HG02642 (cell line): ENCODE data around the gene MYO16.
"Not testable (repeated sequence)": the region's sequence is repeated elsewhere in the genome, so short reads cannot be mapped to it uniquely, and the experiment has no call there.

Experiments used
- ATAC-seq: cut with Tn5 transposase; IDR thresholded peaks from one replicate; pipeline ENCODE4 v1.9.1; 2021; ENCODE audit warnings: mild to moderate bottlenecking; ENCODE audit not compliant: unreplicated experiment, poor library complexity

MYO16 gene

DNA sequence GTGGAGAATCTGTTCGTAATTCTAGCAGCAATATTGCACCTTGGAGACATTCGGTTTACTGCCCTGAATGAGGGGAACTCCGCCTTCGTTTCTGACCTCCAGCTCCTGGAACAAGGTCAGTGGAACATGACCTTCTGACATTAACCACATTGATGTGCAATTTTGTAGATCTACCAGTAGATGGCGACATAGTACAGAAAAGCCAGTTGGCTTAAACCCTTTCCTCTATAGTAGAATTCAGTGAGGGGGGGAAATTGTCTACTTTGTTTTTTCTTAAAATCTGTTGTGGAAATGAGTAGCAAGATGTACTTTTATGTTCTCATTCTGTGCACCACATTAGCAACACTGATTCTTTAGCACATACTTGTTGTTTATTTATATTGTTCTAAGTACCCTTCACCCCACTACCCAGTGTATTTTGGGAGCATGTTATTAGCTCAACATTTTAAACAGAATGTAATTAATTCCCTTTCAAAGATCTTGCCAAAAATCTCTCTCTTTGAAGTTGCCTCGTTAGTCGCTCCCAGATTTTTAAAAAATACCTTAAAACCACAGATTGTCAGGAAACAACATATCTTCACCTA lies 332.2 kb downstream of the MYO16 start:
- ATAC-seq = peak; percentile 84

DNA sequence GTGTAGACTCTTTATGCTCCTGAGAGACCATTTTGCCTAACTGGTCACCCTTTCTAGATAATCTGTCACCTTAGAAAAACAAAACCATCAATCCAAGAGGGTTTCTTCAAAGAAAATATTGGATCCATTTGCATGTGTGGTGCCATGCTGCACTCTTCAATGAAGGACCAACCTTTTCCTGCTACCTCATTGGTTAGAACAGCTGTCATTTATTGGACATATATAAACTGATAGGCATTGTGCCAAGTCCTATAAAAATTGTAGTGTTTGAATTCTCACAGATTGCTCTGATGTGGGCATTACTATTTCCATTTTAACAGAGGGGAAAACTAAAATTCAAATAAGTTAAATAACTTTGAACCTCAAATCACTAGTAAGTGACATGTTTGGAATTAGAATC lies 333.2 kb downstream of the MYO16 start:
- ATAC-seq = no peak

GRCh38 chr13:108963276-108963810 lies 333.9 kb downstream of the MYO16 start:
- no peak for ATAC-seq

- no peak for ATAC-seq
Observed at GRCh38 chr13:108963846-108964600, 334.6 kb downstream of the MYO16 start.

GRCh38 chr13:108964606-108965005 lies 335.2 kb downstream of the MYO16 start:
- no peak for ATAC-seq

- ATAC-seq = no peak
Observed at GRCh38 chr13:108967371-108967770, 338.0 kb downstream of the MYO16 start.

DNA sequence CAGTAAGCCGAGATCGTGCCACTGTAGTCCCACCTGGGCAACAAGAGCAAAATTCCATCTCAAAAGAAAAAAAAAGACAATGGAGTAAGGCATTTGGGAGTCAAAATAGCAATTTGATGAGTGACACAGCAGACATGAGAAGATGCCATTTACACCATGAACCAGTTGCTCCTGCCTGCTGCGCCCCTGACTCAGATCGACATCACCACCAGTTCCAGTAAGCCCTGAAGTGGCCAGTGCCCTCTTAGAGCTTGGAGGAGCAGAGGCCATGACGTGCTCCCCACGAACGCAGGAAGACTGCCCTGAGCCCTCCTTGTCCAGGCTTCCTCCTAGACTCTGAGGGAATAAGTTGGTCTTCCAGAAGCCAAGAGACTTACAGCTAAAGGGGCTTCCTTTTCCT lies 339.2 kb downstream of the MYO16 start:
- ATAC-seq = no peak

DNA sequence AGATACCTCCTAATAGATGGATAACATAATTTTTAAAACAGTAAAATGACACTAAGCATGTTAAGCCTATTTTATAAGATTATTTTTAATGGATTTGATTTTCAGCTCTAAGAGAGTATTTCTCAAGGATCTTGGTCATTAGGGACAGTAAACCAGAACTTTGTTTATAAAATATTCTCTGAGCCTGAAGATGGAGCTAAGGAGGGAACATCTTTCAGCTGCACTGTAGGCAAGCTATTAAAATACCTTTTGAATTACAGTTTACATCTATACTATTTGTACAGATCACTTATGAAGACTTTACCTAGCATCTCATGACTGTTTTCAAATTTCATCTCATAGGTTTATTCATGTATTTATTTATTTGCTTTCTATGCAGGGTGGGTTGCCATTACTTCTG lies 345.3 kb downstream of the MYO16 start:
- ATAC-seq = no peak

- no peak for ATAC-seq
Observed at GRCh38 chr13:108980237-108980636, 350.8 kb downstream of the MYO16 start.

DNA sequence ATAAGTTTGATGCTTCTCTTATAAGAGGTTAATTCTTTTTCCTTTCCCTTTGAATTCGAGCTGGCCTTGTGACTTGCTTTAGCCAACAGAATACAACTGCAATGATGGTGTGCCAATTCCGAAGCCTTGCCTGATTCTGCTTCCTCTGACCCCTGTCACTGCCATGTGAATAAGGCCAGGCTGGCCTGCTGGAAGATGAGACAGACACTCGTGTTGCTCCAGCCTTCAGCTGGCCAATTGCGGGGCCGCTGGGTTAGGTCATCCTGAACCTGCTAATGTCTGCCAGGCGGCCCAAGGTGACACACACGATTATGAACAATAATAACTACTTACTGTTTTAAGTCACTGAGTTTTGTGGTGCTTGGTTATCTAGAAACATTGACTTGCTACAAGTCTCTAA lies 352.0 kb downstream of the MYO16 start:
- no peak for ATAC-seq

DNA sequence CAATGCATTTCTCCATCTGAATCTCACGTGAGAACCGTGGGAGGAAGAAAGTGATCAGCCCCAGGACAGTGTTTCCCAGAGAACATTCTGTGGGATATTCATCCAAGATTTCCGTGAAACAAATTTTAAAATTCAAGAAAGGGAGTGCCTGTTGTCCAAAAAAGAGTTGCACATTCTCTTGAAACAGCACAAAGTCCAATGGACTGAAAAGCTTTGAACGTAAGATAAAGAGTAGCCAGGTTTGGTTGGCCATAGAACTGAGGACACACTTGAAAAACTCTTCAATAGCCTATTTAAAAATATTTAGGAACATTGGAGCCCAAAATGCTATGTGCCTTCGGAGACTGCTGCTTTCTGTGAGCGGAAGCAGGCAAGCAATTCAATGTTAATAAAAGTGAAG lies 353.9 kb downstream of the MYO16 start:
- ATAC-seq = no peak

GRCh38 chr13:108984251-108984920 lies 355.0 kb downstream of the MYO16 start:
- no peak for ATAC-seq

GRCh38 chr13:108985166-108985565 lies 355.8 kb downstream of the MYO16 start:
- ATAC-seq = no peak

- no peak for ATAC-seq
Observed at GRCh38 chr13:108987517-108987916, 358.1 kb downstream of the MYO16 start.

DNA sequence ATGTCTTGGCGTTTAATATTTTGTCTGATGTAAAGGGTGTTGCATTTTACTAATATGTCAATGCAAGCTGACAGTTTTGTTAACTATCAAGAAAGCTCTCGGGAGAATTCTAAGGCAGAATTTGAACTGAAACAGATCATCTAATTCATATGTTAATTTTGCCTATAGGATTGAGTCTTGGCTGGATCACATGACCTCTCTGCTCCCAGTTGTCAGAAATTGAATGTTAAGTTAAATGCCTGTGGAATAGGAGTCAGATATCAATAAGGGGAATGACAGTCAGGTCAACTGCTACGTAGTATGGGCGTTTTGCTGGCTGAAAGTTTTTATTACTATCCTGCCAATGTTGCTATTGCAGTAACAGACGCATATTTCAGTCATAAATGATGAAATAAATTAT lies 358.5 kb downstream of the MYO16 start:
- ATAC-seq = no peak

DNA sequence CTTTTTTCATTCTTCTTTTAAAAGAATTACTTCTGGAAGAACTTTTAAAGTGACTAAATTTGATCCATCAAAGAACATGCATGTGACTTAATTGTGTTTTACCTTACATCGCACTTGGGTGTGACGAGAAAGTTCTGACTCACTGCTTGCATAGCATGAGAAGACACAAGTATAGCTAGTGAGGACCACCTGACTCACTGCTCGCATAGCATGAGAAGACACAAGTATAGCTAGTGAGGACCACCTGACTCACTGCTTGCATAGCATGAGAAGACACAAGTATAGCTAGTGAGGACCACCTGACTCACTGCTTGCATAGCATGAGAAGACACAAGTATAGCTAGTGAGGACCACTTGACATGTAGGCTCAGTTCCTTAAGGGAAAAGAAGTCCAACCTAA lies 362.0 kb downstream of the MYO16 start:
- not testable (repeated sequence) for ATAC-seq

DNA sequence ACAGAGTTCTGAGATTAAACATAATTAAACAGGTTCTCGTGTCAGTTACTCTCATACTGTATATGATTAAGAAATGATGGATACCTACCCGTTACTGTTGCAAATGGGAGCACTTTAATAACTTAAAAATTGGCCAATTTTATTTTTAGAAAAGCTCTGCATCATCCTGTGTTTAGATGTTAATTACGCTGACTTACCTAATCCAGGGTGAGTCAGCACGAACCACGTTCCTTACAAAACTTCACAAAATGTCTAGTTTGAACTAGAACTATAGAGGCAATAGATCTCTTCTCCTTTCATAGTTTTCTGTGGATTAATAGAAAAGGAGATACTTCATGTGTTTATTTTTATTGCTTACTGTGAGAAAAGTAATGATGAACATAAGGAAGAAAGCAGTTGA lies 363.9 kb downstream of the MYO16 start:
- ATAC-seq = no peak

GRCh38 chr13:108996430-108996829 lies 367.0 kb downstream of the MYO16 start:
- ATAC-seq = no peak

- ATAC-seq = no peak
Observed at GRCh38 chr13:109000207-109000606, 370.8 kb downstream of the MYO16 start.

GRCh38 chr13:109002934-109003333 lies 373.5 kb downstream of the MYO16 start:
- ATAC-seq = no peak

DNA sequence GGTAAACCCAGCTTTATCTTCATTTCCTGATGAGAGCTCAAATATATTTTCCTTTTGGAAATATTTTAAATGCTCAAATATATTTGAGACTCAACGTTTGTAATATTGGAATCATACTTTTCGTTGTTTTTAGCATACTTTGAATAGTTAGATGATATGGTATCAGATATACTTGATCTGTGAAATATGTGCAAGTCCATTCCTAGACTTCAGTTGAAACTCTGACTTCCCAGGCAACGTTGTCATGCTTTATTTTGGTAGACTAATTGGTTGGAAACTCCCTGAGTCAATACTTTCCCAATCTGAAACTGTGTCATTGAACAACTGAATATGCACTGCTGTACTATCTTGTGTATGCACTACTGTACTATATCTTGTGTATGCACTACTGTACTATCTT lies 378.5 kb downstream of the MYO16 start:
- no peak for ATAC-seq
